Renal cortex interstitium (tissue), 11 donors: ENCODE measurements around the gene DPP6. TPM values are rescaled to one million over a fixed set of nuclear protein-coding genes. Genes with fewer than 3 reads are reported as not detected.
"Not testable (repeated sequence)": the region's sequence is repeated elsewhere in the genome, so short reads cannot be mapped to it uniquely, and the experiment has no call there.

Experiments used
- DNase-seq, 11 donors: peaks; one replicate each; pipeline ENCODE4 v3.0.0-alpha.2; 2013; ENCODE audit warnings: low read depth in 9 of 11, low spot score in 4 of 11; ENCODE audit errors: extremely low read depth in 1 of 11
- polyA plus RNA-seq, 3 donors: library from polyadenylated mRNA; unstranded; fragments of 120-200 nt; gene quantifications; one replicate each; pipeline ENCODE4 v1.2.1, GENCODE V29; 2013; ENCODE audit not compliant: insufficient read length in 3 of 3

DPP6 gene
- polyA plus RNA-seq, 3 donors: 41.0 to 52.1 (median 48.4) TPM

GRCh38 chr7:154928136-154929005 lies 876.2 kb downstream of the DPP6 start:
- DNase-seq: peak in 10 of 11 donors; percentile 81 to 100 (median 90)

GRCh38 chr7:154929006-154929726 lies 877.0 kb downstream of the DPP6 start:
- DNase-seq: no peak

DNA sequence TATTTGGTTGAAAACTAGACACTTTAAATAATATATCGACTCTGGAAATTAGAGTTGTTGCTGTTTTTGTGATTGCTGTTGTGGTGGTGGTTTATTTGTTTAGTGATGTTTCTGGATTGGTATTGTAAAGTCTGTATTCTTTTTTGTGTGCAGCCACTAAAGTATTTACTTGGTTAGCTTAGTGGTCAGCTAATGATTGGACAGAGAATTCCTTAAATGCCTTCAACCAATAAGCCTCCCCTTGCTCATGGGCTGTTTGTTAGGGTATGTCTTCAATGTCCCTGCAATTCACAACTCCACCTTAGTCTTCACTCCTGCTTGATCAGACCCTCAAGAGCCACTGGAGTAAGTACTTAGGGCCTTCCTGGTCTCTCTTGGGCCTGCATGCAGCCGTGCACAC lies 879.7 kb downstream of the DPP6 start:
- no peak for DNase-seq

GRCh38 chr7:154934353-154934952 lies 882.3 kb downstream of the DPP6 start:
- DNase-seq: not testable (repeated sequence)

DNA sequence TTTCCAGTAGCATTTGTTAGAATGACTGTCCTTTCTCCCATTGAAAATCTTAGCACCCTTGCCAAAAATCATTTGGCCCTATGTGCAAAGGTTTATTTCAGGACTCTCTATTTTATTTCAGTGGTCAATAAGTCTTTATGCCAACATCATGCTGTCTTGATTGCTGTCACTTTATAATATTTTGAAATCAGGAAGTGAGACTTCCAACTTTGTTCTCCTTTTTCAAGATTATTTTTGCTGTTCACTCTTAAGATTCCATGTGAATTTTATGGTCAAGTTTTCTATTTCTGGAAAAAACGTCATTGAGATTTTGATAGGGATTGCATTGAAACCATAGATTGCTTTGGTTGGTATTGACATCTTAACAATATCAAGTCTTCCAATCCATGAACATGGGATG lies 885.6 kb downstream of the DPP6 start:
- DNase-seq: no peak

GRCh38 chr7:154942691-154943090 lies 890.5 kb downstream of the DPP6 start:
- DNase-seq: no peak
